Camera-type eye (tissue), 1 donor: Measurements from ENCODE around the gene PAH. TPM values are rescaled to one million over a fixed set of nuclear protein-coding genes. Genes with fewer than 3 reads are reported as not detected.

Experiments used
- total RNA-seq: library from RNA; depleted of rRNA; stranded (reverse); fragments of >200 nt; gene quantifications from one replicate; pipeline ENCODE4 v1.2.3, GENCODE V29; 2014

PAH gene
- 1.3 TPM for total RNA-seq

DNA sequence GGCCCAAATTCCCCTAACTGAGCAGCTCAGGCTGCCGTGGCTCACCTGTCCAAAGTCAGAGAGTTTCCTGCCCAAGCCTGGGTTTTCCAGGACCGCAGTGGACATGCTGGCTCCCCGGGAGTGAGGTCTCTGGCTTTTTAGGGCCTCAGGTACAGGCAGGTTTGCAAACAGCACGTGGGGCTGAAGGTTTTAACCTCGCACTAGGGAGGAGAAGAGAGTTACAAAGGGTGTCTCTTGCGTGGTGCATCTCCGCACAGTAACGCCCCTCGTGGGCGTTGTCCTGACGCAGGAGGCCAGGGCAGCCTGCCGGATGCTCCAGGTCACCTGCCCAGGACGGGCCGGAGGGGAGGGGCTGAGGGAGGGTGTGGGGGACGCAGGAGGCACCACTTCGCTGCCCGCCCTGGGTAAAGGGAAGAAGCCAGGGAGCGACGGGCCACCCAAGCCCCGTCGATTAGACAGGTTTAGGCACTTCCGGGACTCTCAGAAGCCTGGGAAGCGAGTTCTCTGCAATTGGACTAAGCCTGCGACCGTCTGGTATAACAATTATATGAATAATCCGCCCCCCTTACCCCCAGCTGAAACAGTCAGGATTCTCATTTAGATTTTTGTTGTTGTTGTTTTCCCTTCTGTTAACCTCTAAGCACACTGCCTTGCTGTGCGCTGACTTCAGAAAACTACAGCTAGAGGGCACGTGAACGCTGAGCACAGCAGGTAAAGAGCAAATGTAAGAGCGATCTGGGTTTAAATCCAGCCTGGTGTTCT is at the start of gene PAH:
Gene PAH, minus strand, starts transcription at position 219 of the 762 bp plus-strand sequence. Its CDS starts 114 bp downstream, at position 105.

DNA sequence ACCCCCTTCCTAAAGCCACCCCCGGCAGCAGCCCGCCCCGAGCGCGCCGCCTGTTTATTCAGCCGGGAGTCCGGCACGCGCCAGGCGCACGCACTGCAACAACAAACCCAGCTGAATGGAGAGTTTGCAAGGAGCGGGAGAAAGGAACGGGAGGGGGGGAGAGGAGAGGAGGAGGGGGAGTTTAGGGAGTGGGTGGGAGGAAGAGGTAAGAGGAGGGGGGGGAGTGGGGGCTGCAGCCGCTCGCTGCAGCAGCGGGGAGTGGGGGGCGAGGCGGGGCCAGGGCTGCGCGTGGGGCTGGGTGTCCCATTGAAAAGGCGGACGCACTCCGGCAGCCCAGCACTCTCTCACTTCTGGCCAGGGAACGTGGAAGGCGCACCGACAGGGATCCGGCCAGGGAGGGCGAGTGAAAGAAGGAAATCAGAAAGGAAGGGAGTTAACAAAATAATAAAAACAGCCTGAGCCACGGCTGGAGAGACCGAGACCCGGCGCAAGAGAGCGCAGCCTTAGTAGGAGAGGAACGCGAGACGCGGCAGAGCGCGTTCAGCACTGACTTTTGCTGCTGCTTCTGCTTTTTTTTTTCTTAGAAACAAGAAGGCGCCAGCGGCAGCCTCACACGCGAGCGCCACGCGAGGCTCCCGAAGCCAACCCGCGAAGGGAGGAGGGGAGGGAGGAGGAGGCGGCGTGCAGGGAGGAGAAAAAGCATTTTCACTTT is 40.5 kb upstream of the PAH start, which contains the start of gene ASCL1:
Gene ASCL1, plus strand, starts transcription at position 336 of the 712 bp plus-strand sequence. CDS start 571 bp downstream, outside the sequence.

Other genes with a start within 250 kb of the PAH start
- 42.0 TPM for gene ASCL1, start 40.4 kb upstream of the PAH start, total RNA-seq